Psoas muscle (tissue), 8 donors: ENCODE results near the gene CHCHD6. TPM values are rescaled to one million over a fixed set of nuclear protein-coding genes. Genes with fewer than 3 reads are reported as not detected.
A peak's percentile ranks its signal among the peaks of the same experiment; 100 is the strongest.

ENCODE experiments used
- ATAC-seq, 4 donors: fragments of 200-7000 bp; cut with Tn5 transposase; one replicate each; pipeline ENCODE4 v1.9.1; 2020; ENCODE audit warnings: moderate library complexity in 3 of 4, mild to moderate bottlenecking in 2 of 4
- DNase-seq, 2 donors: peaks; one replicate each; pipeline ENCODE4 v3.0.0-alpha.2; 2020
- H3K27ac ChIP-seq: fragments of 200-600 bp; one replicate; pipeline ENCODE4 v1.8.0; 2022
- H3K27me3 ChIP-seq, 3 donors: fragments of 200-600 bp in 1 of 3; one replicate each; pipeline versions ENCODE4 v1.6.1 to v1.8.0; 2013 to 2022; ENCODE audit warnings: low read length in 2 of 3, mild to moderate bottlenecking in 2 of 3, moderate library complexity in 1 of 3; ENCODE audit not compliant: insufficient read depth in 3 of 3
- H3K36me3 ChIP-seq, 2 donors: fragments of 200-600 bp in 1 of 2; one replicate each; pipeline versions ENCODE4 v1.6.1 to v1.8.0; 2013 to 2022; ENCODE audit warnings: low read depth in 1 of 2, mild to moderate bottlenecking in 1 of 2, moderate library complexity in 1 of 2; ENCODE audit not compliant: insufficient read depth in 1 of 2
- H3K4me1 ChIP-seq: fragments of 200-600 bp; one replicate; pipeline ENCODE4 v1.8.0; 2022
- H3K4me3 ChIP-seq: fragments of 200-600 bp; one replicate; pipeline ENCODE4 v1.8.0; 2022; ENCODE audit warnings: mild to moderate bottlenecking
- H3K9me3 ChIP-seq: fragments of 200-600 bp; one replicate; pipeline ENCODE4 v1.8.0; 2022
- CTCF ChIP-seq: fragments of 200-600 bp; IDR thresholded peaks from one replicate; pipeline ENCODE4 v1.8.0; 2022; ENCODE audit warnings: antibody characterized with exemption
- WGBS, 3 donors: extraction: QIAGEN DNeasy Blood & Tissue Kit; methylation state at CpG; one replicate each; pipeline versions ENCODE4 v1.1.6 to v1.1.7; 2013; 5-methylcytosine and 5-hydroxymethylcytosine counted together
- intact Hi-C, 2 donors: fragments of 100-400 bp; cut with DNase I; formaldehyde crosslinking; loops; one replicate each; pipeline versions ENCODE4 v1.11.0 to v1.14.2; 2022
- polyA plus RNA-seq, 3 donors: library from polyadenylated mRNA; stranded (reverse); fragments of 200-250 nt; gene quantifications; one replicate each; pipeline ENCODE4 v1.2.3, GENCODE V29; 2013
- total RNA-seq, 4 donors: library from RNA; stranded (reverse); fragmentation: NEBNext Ultra II Directional in 2 of 4; extraction: Animal tissue kit (Norgen Biotek cat#: 25700) in 2 of 4; gene quantifications; one replicate each; pipeline versions ENCODE4 v1.2.1 to v1.2.4, GENCODE V29; 2021 to 2023
- donor health status: healthy with polysubstance abuse.
- donor health status: DM: no; HTN: no; CAD: no; lungs with moderate emphysema.
- donor health status: Bipolar disorder and iron deficiency.
- donor health status: healthy.
- donor health status: DM: yes; HTN: yes; CAD: no.
- donor health status: DM: no; HTN: no; CAD: no.
- donor health status: DM: no; HTN: no; CAD: no.
- donor health status: DM: yes; HTN: yes; CAD: no.

Gene CHCHD6
- total and polyA plus RNA-seq, 7 donors: 2.4 to 13.8 (median 3.5) TPM

GRCh38 chr3:126939338-126939718 lies 235.3 kb downstream of the CHCHD6 start:
- Histone ChIP-seq H3K27ac (no peak overlapping the region), H3K4me3 (no peak overlapping the region), H3K27me3 (no peaks in the 10 kb centered on the region), H3K4me1 (no peaks in the 10 kb centered on the region), H3K9me3 (no peaks in the 10 kb centered on the region), H3K36me3 (no peaks in the 10 kb centered on the region)
- TF ChIP-seq CTCF: no peak
- ATAC-seq (peak in 1 of 4 donors; percentile 27), DNase-seq (no peak)
- intact Hi-C loops: no loop called here
- WGBS, 3 donors: 37 to 62% (median 46%) methylated on average over 4 of the region's 4 CpGs

- ATAC-seq: no peak
- Histone ChIP-seq H3K4me1 (no peaks in the 10 kb centered on the region), H3K4me3 (no peak overlapping the region), H3K36me3 (no peaks in the 10 kb centered on the region), H3K27me3 (no peaks in the 10 kb centered on the region), H3K9me3 (no peaks in the 10 kb centered on the region), H3K27ac (no peak overlapping the region)
- intact Hi-C loops: no loop called here
- no peak for TF ChIP-seq CTCF
- 79 to 85% (median 79%) methylated on average over 3 of the region's 3 CpGs for WGBS, 3 donors
- no peak for DNase-seq
Observed at GRCh38 chr3:126939733-126940132, 235.7 kb downstream of the CHCHD6 start.

GRCh38 chr3:126941721-126942270 lies 237.8 kb downstream of the CHCHD6 start:
- H3K9me3 ChIP-seq: no peaks in the 10 kb centered on the region
- ATAC-seq (peak in 1 of 4 donors; percentile 40), DNase-seq (no peak)
- H3K36me3 ChIP-seq: no peaks in the 10 kb centered on the region
- H3K27ac ChIP-seq: no peak overlapping the region
- 94 to 95% (median 94%) methylated on average over 5 of the region's 5 CpGs for WGBS, 3 donors
- no peaks in the 10 kb centered on the region for H3K27me3 ChIP-seq
- intact Hi-C loops: no loop called here
- H3K4me3 ChIP-seq: no peak overlapping the region
- no peaks in the 10 kb centered on the region for H3K4me1 ChIP-seq
- TF ChIP-seq CTCF: no peak

- Histone ChIP-seq H3K4me1 (peaks cover 5% of the 10 kb centered on the region), H3K4me3 (no peak overlapping the region), H3K9me3 (no peaks in the 10 kb centered on the region), H3K36me3 (no peaks in the 10 kb centered on the region), H3K27me3 (no peaks in the 10 kb centered on the region), H3K27ac (no peak overlapping the region)
- ATAC-seq: no peak
- TF ChIP-seq CTCF: no peak
- 92 to 96% (median 94%) methylated on average over 12 of the region's 12 CpGs for WGBS, 3 donors
- intact Hi-C loops: no loop called here
- DNase-seq: no peak
Observed at GRCh38 chr3:126944089-126944965, 240.3 kb downstream of the CHCHD6 start.
